OCI-LY1 (cell line): Measurements from ENCODE around the gene FRS3.

Experiments
- CTCF ChIP-seq: fragments of 200-600 bp; sonication (generic), shearing (Covaris generic); IDR thresholded peaks from 2 replicates; pipeline ENCODE4 v1.5.1; 2017; ENCODE audit warnings: mild to moderate bottlenecking, antibody characterized with exemption, low read length, moderate library complexity, mixed read lengths
- EZH2 ChIP-seq: fragments of 200-600 bp; sonication (generic), shearing (Covaris generic); IDR thresholded peaks from 2 replicates; pipeline ENCODE4 v1.8.0; 2017; ENCODE audit warnings: borderline replicate concordance, mixed run types, mild to moderate bottlenecking, antibody characterized with exemption, low read length, moderate library complexity, mixed read lengths

- no peak for TF ChIP-seq CTCF
- no peak for TF ChIP-seq EZH2
Observed at GRCh38 chr6:41778895-41779294, 805 bp downstream of the FRS3 start.
